Globus pallidus (tissue), 1 donor: Measurements from ENCODE around the gene TMEM87B.
"Not testable (repeated sequence)": the region's sequence is repeated elsewhere in the genome, so short reads cannot be mapped to it uniquely, and the experiment has no call there.

Experiments
- DNase-seq: peaks from one replicate; pipeline ENCODE4 v3.0.0-alpha.2; 2015; ENCODE audit warnings: low spot score

Gene TMEM87B

GRCh38 chr2:112065966-112066365 is 10.9 kb downstream of the TMEM87B start:
- DNase-seq = no peak

GRCh38 chr2:112069794-112070193 is 14.7 kb downstream of the TMEM87B start:
- not testable (repeated sequence) for DNase-seq

DNA sequence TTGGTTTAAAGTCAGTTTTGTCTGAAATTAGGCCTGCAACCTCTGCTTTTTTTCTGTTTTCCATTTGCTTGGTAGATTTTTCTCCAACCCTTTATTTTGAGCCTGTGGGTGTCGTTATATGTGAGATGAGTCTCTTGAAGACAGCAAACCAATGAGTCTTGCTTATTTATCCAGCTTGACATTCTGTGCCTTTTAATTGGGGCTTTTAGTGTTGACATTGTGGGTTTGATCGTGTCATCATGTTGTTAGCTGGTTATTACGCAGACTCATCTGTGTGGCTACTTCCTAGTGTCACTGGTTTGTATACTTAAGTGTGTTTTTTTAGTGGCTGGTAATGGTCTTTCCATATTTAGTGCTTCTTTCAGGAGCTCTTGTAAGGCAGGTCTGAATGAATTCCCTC is 18.8 kb downstream of the TMEM87B start:
- no peak for DNase-seq

DNA sequence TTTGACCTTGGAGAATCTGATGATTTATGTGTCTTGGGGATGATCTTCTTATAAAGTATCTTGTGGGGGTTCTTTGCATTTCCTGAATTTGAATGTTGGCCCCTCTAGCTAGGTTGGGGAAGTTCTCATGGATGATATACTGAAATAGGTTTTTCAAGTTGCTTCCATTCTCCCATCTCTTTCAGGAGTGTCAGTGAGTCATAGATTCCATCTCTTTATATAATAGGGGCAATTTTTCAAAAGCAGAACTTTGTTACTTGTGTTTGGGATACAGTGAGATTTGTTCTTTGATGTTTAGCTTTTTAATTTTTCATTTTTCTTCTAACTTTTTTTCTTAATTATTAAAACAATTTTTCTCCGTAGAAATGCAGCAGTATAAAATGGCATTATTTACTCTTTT is 19.4 kb downstream of the TMEM87B start:
- DNase-seq = no peak

DNA sequence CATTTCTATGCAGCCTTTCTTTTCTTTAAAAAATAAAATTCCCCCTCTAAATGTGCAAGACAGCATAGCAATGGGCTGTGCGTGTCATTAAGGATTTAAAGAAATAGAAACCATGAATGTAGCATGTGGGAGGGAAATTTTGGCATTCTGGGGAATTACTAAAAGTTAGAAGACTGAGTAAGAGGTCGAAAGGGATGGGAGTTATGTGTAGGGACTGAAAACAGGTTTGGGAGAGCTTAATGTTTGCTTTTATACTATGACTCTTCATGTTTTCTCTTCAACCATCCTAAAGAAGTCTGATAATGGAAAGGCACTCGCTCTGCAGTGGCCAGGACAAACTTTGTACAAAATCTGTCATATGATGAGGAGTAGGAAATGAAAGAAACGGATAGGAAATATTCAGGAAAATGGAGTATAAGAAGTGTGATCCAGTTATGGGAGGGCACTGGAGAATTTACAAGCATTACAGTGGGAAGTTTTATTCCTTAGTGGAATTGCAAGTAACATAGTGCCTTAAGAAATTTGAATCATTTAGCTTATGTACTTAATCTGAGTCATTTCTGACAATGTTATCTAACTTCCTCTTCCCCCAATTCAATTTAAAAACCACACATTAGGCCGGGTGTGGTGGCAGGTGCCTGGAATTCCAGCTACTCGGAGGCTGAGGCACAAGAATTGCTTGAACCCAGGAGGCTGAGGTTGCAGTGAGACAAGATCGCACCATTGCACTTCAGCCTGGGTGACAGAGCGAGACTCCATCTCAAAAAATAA is 20.6 kb downstream of the TMEM87B start:
- no peak for DNase-seq

DNA sequence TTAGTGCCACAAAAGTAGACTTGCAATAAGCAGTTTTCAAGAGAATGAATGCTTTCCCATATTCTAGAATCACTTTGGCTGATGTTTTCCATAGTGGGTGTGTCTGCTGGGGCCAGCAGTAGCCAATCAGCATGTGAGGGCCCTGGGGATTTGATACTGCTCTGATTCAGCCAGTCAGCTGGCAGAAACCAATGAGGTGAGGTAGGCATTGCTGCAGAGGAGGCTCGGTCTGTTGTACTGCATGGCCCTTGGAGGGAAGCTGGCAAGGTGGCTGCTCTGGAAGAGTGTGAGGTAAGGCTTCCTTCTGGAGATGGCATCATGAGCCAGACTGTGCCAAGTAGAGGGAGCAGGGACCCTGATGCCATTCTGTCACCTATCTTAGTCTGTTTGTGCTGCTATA is 22.7 kb downstream of the TMEM87B start:
- DNase-seq = no peak

- DNase-seq = no peak
Measured at GRCh38 chr2:112081262-112081661, 26.2 kb downstream of the TMEM87B start.

GRCh38 chr2:112084689-112085374 is 29.8 kb downstream of the TMEM87B start:
- DNase-seq = no peak

DNA sequence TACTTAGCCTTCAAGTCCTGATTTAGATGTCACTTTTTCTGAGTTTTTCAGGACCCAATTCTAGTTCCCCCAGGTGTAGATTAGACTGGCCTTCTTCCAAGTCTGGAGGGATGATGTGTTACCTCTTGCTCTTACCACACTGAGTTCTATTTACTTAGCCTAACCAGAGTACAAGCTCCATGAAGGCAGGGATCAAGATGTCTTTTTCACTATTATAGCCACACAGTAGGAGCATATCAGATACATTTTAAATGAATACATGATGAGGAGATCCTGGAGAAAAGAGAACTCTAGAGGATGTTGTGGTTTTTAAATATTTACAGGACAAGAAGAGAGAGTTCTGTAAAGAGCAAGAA is 30.3 kb downstream of the TMEM87B start:
- DNase-seq = no peak

DNA sequence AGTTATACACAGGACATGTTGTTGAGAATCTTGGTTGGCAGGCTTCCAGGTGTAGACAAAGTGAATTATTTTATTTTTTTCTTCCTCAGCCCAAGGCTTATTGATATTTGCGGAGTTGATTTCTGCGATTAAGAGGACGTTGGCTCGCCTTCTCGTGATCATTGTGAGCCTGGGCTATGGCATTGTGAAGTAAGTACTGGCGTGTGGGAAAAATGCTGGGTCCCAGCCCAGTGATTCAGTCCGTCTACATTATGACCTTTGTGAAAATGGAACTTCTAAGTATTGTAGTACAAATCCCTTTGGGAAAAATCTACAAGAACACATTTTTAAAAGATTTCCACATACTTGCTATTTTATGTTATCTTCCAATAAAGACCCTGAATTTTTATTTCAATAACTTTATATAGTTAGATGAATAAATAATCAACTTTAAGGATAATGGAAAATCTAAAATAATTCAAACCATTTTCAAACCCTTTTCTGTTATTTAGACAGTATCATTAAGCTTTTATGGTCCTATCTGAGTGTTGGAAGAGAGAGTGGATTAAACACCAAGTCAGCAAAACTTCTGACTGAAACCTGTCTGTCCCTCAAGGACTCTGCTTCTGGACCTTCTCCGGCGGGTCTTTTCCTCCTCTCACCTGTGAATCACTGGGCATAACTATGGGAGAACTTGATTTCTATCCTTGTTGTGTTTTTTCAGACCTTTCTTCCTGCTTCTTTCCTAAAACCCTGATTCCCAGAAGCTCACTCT is 31.0 kb downstream of the TMEM87B start:
- DNase-seq = no peak

DNA sequence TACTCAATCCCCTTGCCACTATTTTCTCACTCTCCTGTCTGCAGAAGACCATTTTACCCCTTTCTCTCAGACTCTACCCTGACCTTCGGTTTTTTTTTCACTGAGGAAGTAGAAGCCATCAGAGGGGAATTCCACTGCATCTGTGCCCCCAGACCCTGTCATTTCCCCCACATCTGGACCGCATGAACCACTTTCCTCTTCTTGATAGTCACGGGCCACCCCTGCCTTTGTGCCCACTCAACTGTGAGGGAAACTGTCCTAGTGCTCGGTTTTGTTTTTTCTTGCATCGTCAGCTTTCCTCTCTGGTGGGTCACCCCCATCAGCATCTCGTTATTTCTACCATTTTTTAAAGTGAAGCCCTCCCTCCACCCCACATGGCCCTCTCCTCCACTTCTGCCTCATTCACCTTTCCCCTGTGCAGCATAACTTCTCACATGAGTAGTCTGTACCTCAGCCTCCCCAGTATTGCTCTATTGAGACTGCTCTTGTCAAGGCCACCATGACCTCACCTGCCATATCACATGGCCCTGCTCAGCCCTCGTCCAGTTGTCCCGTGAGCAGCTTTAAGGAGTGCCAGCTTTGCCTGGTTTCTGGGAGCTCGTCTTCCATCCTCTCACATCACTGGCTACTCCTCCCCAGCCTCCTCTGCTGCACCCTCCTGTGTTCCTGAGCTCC is 32.4 kb downstream of the TMEM87B start:
- DNase-seq = no peak

- DNase-seq = no peak
Measured at GRCh38 chr2:112089375-112089774, 34.3 kb downstream of the TMEM87B start.

GRCh38 chr2:112092286-112093041 is 37.4 kb downstream of the TMEM87B start:
- no peak for DNase-seq

- no peak for DNase-seq
Measured at GRCh38 chr2:112093216-112093615, 38.1 kb downstream of the TMEM87B start.

DNA sequence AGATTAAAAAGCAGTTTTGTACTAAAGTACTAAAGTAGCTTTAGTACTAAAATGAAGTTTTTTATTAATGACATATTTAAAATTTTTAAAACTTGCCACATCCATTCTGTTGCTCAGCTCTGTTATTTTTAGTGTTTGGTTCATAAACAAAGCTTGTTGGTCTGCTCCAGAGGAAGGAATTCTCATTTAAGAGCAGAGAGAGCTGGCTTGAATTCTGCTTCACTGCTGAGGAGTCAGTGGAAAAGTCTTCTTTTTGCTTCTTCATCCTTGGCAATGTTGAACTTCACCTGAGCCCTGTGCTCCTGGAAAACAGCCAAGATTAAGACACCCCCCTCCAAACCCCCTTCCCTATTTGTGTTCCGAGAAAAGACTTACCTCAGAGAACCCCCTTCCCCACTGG is 40.6 kb downstream of the TMEM87B start:
- DNase-seq = no peak

- DNase-seq = no peak
Measured at GRCh38 chr2:112096098-112096497, 41.0 kb downstream of the TMEM87B start.

- DNase-seq = no peak
Measured at GRCh38 chr2:112108178-112108832, 53.2 kb downstream of the TMEM87B start.

- DNase-seq = no peak
Measured at GRCh38 chr2:112109278-112109677, 54.2 kb downstream of the TMEM87B start.

- no peak for DNase-seq
Measured at GRCh38 chr2:112110966-112111365, 55.9 kb downstream of the TMEM87B start.

GRCh38 chr2:112113354-112113753 is 58.3 kb downstream of the TMEM87B start:
- DNase-seq = not testable (repeated sequence)

GRCh38 chr2:112118148-112118547 is 63.1 kb downstream of the TMEM87B start:
- DNase-seq = no peak
